Measurements from ENCODE around the gene ABR.
A peak's percentile ranks its signal among the peaks of the same experiment; 100 is the strongest.
"Not testable (repeated sequence)": the region's sequence is repeated elsewhere in the genome, so short reads cannot be mapped to it uniquely, and the experiment has no call there.

The ABR gene

DNA sequence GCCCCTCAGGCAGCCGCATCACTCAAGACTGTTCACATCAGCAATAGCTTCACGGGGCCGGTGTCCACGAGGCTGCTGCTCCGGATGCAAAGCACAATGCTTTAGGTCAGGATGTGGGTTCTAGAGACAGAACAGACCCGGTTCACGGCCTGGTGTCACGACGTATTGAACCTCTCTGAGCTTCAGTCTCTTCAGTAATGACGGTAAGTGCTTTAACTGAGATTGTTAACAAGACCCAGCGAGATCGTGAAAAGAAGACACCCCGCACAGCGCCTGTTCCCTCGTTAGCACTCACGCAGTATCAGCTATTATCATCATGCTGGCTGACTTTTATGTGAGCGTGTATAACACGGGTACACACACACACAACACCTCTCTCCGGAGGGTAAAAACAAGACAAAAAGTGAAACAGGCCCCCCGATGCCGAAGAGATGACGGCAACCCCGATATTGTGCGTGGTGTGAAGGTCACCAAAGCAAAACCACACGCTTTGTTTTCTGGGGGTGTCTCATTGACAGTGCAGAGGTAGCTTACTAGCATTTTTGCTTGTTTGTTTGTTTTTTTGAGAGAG lies 21.4 kb upstream of the ABR start:
- DNase-seq (ENCODE audit: low read depth), result peak; percentile 32

GRCh38 chr17:1199271-1199743 lies 19.5 kb upstream of the ABR start:
- DNase-seq (ENCODE audit: low read depth), result not testable (repeated sequence)

DNA sequence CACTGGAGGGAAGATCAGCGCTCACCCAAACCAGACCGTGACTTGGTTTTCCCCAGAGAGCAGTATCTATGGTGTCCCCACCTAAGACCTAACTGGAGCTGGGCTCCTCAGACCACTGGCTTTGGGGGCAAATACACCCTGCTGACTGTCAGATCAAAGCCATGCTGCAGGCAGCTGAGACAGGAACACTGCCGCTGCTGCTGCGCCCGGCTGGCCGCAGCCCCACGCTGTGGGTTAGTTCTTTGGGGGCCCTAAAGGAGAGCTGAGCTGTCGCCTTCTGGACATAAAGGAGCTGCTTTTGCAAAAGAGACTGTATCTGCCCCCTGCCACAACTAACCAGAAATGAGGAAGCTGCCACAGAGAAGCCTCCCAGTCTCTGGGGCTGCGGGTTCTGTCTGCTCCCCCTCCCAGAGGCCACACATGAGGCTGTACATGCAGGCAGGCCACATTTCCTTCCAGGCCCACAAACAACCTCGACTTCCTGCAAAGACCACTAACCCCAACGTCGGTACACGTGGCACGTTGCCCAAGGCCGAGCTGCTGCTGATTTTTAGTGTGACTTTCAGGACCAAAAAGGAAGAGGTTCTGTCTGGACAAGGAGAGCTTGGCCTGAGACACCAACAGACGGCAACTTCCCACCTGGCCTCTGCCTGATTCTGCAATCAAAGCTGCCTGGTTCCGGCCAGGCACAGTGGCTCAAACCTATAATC lies 18.2 kb upstream of the ABR start:
- DNase-seq (ENCODE audit: low read depth), result no peak

DNA sequence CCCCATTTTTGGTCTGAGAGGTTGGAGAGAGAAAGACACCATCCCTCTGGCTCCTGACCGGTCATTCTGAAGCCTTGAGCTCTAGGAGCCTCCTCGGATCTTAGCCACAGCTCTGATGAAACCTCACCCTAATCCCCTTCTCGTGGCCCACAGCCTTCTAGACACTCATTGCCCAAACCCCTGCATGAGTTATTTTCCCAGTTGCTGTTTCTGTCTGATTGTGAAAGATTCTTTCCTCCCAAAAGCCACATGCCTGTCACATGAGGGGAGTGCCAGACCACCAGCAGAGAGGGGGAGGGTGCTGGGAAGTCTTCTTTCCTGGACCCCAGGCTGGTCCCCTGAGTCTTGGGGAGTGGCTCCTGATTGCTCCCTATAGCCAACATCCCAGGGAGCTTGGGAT lies 17.6 kb upstream of the ABR start:
- no peak for DNase-seq (ENCODE audit: low read depth)

GRCh38 chr17:1196946-1197345 lies 17.2 kb upstream of the ABR start:
- no peak for DNase-seq (ENCODE audit: low read depth)

- no peak for DNase-seq (ENCODE audit: low read depth)
Observed at GRCh38 chr17:1192911-1193699, 13.3 kb upstream of the ABR start.

DNA sequence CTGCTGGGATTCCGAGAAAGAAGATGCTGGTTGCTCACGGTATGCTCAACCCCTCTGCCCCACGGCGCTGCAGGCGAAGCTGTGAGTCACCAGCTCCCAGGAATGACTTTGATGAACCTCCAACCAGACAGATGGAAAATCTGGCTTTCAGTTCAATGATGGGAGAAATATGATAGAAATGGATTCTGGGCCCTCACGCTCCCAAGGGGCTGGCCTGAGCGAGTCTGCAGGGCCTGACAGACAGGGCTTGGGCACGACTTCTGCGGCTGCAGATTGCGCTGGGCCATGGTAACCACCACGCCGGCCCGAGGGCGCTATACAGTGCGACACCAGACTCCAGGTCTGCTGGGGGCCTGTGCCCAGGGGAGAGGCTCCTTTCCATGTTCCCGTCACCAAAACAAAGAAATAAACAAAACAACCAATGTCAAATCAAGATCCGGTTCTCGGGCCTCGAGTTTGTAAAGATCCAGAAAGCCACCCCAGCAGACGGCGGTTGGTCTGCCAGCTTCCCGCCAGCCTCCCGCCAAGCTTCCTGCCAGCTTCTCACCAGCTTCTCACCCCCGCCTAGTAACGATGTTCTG lies 11.1 kb upstream of the ABR start:
- no peak for DNase-seq (ENCODE audit: low read depth)

DNA sequence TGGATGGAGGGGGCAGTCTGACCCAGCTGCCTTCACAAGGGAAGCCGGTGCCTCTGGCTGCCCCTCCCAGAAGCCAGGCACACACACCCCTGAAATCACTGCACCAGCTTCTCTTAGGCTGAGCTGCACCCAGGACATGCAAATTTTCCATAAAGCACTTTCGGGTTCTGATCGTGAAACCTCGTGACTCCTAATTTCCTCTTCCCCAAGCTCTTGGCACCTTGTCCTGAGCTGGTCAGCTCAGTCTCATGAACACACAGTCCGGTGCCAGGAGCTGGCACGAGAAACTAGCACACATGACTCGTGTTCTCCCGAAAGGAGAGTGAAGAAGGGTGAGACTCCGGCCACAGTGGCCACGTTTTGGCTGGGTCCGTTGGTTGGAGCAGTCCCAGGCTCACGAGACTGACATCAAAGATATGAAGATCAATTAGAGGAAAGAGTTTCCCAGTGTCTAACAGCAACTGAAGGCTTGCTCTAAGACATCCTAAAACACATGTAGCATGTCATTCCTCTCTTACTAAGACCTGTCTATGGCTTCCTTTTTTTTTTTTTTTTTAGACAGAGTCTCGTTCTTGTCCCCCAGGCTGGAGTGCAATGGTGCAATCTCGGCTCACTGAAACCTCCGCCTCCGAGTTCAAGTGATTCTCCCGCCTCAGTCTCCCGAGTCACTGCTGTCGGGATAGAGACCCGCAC lies 9.2 kb upstream of the ABR start:
- no peak for DNase-seq (ENCODE audit: low read depth)

GRCh38 chr17:1186923-1187771 lies 7.4 kb upstream of the ABR start:
- peak; percentile 48 for DNase-seq (ENCODE audit: low read depth)

GRCh38 chr17:1186214-1186820 lies 6.5 kb upstream of the ABR start:
- DNase-seq (ENCODE audit: low read depth), result no peak

DNA sequence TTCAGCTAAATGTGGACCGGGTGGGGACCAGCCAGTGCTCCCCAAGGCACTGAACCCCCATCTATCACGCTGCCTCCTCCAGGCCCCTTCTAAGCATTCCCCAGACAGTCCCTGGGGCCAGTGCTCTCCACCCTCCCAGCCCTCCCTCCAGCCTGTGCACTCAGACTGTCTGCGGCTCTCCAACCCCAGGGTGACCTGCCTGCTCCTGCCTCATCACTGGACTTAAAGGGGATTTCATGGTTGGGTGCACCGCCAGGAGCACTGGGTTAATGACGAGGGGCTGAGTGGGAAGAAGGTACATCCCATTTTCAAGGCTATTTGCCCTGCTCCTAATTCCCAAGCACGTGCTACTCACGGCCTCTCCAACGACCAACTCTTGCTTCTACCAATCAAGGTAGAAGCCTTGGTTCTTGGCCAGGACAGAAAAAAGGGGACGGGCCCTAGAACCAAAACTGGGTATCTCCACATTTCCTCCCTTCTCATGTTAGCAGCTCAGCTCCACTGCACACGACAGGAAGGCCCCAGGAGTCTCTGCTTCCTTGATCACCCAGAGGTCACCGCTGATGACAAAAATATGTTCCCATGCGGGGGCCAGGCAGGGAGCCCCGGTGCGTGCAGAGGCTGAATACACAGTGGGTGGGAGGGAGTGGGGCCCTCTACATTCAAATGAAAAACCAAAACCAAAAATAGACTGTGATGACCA lies 3.5 kb upstream of the ABR start:
- no peak for DNase-seq (ENCODE audit: low read depth)

DNA sequence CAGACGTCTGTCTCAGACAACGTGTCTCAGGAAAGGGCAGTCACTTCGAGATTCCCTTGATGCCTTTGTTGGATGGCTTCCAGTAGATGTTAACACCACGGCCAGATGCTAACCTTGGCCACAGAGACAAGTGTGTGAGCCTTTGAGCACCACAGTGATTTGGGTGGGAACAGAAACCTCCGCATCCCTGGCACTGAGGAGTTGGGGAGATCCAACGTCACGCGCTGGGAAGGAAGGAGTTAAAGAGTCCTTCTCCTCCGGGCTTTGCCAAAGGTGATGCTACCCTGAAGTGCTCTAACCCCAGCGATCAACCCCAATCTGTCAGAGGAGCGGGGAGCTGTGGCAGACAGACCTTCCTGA lies 3.0 kb upstream of the ABR start:
- no peak for DNase-seq (ENCODE audit: low read depth)

GRCh38 chr17:1181753-1182137 lies 2.0 kb upstream of the ABR start:
- DNase-seq (ENCODE audit: low read depth), result no peak

DNA sequence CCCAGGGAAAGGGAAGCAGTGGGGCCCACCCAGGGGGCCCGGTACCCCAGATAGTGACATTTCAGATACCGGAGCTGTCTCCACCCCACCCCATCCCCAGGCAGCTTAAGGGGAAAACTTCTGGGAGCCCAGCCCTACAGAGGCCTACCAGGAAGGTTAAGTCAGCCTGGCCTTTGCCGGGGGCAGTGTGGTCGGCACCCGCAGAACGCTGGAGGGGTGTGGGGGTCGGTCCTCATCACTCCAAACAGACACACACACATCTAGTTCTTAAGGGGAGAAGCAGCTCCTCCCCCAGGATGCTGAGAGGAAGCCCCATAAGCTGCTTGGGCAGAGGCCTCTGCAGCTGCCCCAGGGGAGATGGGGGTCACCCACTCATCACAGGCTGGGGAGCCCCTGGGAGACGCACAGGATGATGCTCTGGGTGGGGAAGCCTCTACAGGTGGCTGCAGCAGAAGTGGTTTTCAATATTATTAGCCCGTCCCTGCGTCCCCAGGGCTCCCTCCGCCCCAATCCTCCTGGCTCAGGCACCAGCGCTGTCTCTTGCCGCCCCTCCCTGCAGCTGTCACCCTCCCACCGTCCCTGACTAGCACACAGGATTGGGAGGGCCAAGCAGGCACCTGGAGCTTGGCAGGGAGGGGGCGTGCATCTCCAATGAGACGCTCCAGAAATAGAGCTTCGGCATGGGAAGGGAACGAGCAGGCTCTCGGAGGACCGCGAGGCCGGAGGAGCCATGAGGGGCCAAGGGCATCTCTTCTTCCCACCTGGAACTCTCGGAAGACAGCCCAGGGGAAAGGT lies 1.4 kb upstream of the ABR start:
- no peak for DNase-seq (ENCODE audit: low read depth)

GRCh38 chr17:1179112-1179817 lies 516 bp downstream of the ABR start:
- DNase-seq (ENCODE audit: low read depth), result no peak

DNA sequence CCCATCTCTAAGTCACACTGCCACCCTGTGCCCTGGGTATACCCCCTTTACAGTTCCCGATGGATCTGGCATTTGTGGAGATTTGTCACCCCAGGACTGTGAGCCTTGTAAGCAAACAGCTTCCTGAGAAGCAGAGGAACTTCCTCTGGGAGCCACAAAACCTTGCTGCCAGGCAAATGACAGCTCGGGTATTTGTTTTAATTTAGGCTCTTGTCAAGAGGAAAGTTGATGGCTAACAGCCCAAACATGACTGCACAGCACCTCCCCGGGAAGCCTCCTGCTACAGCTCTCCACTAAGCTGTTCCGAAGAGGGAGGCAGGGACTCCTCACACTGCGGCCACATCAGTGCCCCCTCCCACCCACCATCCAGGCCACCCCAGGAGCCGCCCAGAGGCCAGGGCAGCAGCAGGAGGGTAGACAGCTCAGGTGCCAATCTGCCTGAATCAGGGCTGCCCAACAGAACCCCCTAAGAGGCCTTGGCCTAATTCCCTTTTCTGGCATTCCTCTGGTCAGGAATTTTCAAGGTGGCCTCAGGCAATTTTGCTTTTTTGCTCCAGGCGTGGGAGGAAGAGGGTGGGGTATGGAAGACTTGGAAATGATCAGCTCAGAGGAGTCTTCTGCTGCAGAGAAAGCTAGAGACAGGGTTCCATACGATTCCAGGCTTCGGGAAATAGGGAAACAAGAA lies 2.6 kb downstream of the ABR start:
- no peak for DNase-seq (ENCODE audit: low read depth)

DNA sequence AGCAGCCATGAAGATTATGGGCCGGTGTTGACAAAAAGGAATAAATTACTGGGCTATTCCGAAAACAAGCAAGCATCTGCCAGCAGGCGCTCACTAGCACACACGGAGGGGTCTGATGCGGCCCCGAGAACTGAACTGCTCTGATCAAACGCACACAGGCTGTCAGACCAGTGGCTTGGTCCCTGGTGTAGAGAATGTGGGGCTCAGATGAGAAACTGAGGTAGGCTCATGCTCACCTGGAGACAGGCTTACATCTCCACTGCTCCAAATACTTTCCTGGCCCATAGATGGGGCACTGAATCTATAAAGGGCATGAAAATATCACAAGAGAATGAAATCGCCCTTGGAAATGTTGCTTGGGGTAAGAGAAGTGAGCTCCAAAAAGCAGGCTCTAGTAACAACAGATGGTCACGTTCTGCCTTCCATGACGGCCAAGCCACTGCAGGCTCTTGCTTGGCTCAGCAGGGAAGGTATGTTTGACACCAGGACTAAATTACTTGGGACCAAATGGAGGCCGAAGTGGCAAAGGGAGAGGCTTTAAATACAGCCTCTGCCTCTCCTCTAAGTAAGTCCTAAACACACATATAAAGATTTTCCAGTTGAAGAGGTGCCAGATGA lies 5.4 kb downstream of the ABR start:
- DNase-seq (ENCODE audit: low read depth), result no peak
